Stimulated activated CD4-positive, alpha-beta T cell treated with anti-CD3 and anti-CD28 coated beads, Interleukin-4, amount 100 ng/mL, for 48 hours (primary cell): ENCODE data around the gene ADGRG4.
"Not testable (repeated sequence)": the region's sequence is repeated elsewhere in the genome, so short reads cannot be mapped to it uniquely, and the experiment has no call there.

ENCODE experiments used
- DNase-seq, 2 donors: peaks; one replicate each; pipeline ENCODE4 v3.0.0-alpha.2; 2020; ENCODE audit warnings: low read depth in 2 of 2

Gene ADGRG4, protein sequence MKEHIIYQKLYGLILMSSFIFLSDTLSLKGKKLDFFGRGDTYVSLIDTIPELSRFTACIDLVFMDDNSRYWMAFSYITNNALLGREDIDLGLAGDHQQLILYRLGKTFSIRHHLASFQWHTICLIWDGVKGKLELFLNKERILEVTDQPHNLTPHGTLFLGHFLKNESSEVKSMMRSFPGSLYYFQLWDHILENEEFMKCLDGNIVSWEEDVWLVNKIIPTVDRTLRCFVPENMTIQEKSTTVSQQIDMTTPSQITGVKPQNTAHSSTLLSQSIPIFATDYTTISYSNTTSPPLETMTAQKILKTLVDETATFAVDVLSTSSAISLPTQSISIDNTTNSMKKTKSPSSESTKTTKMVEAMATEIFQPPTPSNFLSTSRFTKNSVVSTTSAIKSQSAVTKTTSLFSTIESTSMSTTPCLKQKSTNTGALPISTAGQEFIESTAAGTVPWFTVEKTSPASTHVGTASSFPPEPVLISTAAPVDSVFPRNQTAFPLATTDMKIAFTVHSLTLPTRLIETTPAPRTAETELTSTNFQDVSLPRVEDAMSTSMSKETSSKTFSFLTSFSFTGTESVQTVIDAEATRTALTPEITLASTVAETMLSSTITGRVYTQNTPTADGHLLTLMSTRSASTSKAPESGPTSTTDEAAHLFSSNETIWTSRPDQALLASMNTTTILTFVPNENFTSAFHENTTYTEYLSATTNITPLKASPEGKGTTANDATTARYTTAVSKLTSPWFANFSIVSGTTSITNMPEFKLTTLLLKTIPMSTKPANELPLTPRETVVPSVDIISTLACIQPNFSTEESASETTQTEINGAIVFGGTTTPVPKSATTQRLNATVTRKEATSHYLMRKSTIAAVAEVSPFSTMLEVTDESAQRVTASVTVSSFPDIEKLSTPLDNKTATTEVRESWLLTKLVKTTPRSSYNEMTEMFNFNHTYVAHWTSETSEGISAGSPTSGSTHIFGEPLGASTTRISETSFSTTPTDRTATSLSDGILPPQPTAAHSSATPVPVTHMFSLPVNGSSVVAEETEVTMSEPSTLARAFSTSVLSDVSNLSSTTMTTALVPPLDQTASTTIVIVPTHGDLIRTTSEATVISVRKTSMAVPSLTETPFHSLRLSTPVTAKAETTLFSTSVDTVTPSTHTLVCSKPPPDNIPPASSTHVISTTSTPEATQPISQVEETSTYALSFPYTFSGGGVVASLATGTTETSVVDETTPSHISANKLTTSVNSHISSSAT (N-terminal part only)

DNA sequence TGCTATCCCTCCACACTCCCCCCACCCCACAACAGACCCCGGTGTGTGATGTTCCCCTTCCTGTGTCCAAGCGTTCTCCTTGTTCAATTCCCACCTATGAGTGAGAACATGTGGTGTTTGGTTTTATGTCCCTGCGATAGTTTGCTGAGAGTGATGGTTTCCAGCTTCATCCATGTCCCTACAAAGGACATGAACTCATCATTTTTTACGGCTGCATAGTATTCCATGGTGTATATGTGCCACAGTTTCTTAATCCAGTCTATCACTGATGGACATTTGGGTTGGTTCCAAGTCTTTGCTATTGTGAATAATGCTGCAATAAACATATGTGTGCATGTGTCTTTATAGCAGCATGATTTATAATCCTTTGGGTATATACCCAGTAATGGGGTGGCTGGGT is at the start of gene ADGRG4:
Gene ADGRG4, plus strand, starts transcription at position 243 of the 400 bp plus-strand sequence. CDS start 7,815 bp downstream, outside the sequence.
- DNase-seq = not testable (repeated sequence)

DNA sequence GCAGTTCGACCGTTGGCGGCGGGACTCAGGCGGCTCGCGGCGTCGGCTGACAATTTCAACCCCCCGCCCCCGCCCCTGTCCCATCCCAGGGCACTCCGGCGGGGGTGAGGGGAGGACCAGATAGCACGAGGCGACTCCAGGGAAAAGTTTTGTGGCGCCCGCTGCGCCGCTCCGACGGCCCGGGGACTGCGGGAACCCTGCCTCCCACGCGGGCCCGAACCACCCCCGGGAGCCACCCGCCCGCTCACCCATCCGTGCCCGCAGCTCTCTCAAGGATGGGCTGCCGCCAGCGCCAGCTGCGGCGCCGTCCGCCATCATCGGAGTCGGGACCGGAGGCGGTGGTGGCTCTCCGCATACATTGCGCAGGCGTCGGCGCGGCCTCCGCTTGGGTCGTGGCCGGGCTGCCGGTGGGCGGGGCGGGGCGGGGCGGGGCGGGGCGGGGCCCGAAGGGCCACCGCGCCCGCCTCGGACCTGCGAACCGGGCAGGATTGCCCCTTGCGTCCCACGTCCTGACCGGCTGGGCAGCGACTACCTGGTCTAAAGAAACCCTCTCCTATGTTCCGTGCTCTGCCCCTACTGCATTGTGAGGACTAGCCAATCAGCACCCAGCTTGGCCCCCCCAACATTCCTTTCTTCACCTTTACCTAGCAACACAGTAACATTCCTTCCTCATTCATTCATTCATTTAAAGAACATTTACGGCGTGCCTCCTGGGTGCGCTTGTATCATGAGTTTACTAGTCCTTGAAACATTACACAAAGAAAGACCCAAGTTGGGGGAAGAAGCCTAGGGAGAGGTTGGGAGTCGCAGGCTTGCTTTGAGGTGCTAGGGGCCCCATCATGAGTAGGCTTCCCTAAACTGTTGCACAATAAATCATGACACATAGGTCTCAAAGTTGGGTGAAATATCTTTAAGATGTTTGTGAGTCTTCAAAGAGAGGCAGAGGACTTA is 49.4 kb upstream of the ADGRG4 start, which contains the start of gene MAP7D3:
Gene MAP7D3, minus strand, starts transcription at position 360 of the 951 bp plus-strand sequence. Its CDS starts 42 bp downstream, at position 318.
- DNase-seq = peak; percentile 34 to 51

GRCh38 chrX:136255541-136255940 is 45.2 kb upstream of the ADGRG4 start:
- no peak for DNase-seq

GRCh38 chrX:136256026-136256425 is 44.7 kb upstream of the ADGRG4 start:
- DNase-seq = no peak

DNA sequence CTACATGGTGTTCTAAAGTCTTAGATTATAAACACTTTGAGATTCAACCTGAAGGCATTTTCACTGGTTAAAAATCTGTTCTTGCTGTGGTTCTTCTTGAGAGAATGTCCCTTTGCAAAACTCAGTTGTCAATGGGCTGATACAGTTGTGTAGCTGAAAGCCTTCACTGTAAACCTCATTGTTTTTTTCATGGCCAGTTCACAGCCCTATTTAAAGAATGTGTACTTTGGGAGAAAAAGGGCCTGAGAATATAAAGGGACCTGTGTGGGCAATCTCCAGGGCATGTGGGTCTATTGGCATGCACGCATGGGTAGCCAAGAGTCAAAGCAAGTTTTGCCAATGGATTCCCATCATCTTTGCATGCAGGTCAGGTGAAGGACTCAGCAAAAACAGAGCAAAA is 41.8 kb upstream of the ADGRG4 start:
- no peak for DNase-seq

DNA sequence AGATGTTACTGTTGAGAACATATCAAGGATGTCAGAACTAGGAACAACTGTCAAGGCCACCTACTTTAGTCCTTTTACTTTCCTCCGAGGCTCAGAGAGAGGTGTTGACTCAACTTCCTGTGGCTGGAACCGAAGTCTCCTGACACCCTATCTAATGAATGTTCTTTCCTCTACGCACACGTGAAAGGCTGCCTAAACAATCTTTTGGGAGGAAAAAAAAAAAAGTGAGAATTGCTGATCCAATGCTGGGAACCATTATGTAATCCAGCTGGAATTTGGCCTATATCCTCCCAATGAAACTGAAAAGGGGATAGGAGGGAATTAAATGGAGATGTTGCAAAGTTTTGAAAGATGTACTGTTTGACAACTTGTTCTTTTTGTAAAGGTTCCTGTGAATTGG is 41.2 kb upstream of the ADGRG4 start:
- DNase-seq = no peak

DNA sequence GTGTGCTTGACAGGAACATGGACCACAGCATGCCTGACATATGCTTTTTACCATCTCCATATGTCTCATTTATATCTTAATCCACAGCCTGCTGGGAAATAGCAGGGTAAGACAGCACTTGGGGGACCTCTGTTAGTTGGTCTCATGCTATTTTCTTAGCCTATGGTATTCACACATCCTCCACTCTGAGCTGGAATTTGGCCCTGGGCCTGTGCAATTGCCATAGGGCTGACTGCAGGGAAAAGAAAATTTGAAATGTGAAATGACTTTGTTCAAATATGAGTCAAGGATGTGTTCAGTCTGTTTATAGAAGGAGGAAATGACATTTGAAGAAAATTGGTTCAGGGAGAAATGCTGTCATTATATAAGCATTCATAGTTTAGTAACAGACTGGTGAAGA is 40.0 kb upstream of the ADGRG4 start:
- no peak for DNase-seq

DNA sequence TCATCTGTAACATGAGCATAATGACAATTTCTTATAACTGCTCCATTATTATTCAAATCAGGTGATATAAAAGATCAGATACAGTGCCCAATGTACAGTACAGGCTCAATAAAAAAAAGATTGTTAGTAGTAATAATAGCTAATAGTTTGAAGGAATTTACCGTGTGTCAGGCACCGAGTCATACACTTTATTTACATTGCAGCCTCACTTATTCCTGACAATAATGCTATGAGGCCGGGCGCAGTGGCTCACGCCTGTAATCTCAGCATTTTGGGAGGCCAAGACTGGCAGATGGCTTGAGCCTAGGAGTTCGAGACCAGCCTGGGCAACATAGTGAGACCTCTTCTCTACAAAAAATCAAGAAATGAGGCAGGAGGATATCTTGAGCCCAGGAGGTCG is 39.4 kb upstream of the ADGRG4 start:
- no peak for DNase-seq

DNA sequence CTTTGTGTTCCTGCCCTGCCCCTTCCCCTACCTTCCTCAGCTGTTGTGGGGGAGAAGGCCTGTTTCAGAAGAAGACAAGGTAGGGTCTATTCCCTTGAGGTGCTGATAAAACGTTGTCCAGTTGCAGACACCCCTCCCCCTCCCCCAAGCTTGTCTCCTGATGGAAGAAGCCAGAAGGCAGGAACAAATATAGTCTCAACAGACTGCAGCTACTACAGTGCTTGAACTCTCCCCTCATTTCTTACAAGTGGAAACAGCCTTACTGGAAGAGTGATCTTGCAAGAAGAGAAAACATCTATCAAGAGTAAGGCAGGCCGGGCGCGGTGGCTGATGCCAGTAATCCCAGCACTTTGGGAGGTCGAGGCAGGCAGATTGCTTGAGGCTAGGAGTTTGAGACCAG is 38.5 kb upstream of the ADGRG4 start:
- no peak for DNase-seq

DNA sequence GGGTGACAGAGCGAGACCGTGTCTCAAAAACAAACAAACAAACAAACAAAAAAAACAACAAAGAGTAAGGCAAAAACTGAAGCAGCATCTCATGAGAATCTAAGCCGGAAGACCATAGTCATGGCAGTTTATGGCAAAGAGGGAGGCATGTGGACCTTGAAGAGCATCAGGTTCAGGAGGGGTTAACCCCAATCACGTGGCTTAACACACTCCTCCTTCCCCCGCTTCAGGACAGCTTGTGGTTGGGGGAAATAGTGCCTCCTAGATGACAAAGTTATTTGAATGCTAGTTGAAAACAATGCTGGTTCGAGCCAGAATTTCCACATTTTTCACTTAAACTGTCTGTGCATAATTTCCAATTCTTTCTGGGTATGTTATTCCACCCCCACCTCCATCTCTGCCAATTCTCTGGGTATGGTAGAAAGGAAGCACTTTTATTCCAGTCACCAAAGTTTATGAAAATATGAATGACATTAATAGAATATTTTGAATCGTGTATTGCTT is 37.9 kb upstream of the ADGRG4 start:
- no peak for DNase-seq

DNA sequence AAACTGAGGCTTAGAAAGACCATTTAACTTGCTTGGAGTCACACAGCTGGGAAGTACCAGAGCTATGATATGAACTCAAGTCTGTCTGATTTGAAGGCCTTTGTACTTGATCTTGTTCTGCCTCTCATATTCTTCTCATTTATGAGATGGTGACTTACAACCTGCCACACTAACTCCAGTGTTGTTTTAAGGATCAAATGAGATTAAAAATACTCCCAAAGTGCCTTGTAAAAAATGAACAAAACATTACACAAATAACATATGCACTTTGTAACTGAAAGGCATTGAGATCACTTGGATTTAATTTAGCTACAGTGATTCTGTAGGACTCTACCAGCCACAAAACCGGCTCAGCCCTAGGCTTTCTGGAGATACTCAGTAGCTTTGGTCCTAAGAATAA is 33.9 kb upstream of the ADGRG4 start:
- DNase-seq = no peak

GRCh38 chrX:136268051-136269048 is 32.4 kb upstream of the ADGRG4 start:
- DNase-seq = peak; percentile 27 to 29

DNA sequence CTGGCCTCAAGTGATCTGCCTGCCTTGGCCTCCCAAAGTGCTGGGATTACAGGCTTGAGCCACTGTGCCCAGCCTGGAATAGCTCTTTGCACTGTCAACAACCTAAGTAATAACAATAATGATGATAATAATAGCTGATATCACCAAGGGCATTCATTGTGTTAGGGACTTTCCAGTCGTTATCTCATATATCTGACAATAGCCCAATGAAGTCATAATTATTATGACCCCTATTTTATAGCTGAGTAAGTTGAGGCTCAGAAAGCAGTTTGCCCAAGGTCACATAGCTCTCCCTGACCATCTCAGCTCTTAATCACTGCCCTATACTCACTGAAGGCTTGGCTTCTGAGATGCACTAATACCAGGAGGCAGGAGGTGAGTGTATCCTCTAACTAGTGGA is 30.8 kb upstream of the ADGRG4 start:
- no peak for DNase-seq

DNA sequence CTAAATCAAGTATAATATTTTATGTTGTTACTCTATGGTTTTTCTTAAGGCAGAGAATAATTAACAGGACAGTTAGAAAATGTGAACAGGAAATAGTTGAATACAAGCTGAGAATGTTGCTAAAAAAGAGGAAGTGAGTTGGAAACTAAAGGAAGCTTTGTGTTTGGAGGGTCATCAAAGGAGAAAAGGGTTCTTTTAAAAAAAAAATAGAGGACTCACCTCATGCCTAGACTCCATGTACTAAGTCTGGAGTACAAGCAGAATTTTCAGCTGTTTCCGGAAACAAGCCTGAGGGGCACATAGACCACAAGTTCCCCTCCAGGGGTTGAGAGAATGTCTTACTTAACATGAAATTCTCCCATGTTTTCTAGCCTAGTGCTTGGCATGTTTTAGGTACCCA is 29.5 kb upstream of the ADGRG4 start:
- no peak for DNase-seq

DNA sequence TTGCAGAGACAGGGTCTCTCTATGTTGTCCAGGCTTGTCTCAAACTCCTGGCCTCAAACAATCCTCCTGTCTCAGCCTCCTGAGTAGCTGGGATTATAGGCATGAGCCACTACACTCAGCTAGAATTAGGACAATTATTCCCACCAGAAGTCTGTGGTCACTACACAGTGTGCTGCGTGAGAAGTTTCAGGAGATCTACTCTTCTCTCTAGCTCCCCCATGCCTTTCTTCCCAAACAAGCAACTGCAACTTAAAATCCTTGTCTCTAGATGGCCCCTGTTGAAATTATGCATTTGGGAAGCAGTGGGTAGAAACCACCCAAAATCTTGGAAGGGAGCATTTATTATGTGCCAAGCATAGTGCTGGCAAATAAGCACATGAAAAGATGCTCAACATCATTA is 28.4 kb upstream of the ADGRG4 start:
- no peak for DNase-seq

DNA sequence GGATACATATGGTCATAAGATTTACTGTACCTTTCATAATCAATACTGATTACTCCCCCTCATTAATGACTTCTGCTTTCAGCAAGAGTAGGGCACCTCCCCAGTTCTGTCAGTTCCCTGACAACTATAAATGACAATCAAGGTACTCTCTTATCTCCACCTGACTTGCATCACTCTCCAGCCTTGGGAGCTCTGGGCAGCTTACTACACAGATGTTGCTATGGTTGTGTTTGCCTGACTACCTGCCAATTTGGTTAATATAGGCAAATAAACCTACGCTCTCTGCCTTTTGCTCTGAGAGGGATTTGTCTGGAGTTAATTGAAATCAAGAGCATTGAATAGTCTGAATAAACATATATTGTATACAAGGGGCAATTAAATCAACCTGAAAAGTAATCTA is 26.8 kb upstream of the ADGRG4 start:
- no peak for DNase-seq

DNA sequence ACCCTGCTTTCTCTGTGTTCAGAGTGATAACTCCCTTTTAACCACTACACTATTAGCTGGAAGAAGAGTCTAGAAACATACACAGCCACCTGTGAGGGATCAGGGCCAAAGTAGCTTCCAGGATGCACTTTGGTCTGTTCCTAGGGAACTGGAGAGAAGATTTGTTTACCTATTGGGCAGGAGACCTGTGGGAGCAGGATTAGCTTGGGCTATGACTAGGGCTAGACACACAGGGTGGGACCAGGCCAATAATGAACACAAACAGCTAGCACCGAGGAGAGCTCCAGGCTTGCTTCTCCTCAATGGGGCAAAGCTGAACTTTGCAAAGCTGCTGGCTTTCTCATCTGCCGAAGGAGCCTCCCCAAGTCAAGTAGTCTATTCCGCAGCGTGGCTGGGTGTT is 25.2 kb upstream of the ADGRG4 start:
- no peak for DNase-seq

DNA sequence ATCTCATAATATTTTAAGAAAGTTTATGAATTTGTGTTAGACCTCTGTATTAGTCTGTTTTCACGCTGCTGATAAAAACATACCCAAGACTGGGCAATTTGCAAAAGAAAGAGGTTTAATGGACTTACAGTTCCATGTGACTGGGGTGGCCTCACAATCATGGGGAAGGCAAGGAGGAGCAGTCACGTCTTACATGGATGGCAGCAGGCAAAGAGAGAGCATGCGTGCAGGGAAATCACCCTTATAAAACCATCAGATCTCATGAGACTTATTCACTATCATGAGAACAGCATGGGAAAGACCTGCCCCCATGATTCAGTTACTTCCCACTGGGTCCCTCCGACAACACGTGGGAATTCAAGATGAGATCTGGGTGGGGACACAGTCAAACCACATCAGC is 14.4 kb upstream of the ADGRG4 start:
- not testable (repeated sequence) for DNase-seq

DNA sequence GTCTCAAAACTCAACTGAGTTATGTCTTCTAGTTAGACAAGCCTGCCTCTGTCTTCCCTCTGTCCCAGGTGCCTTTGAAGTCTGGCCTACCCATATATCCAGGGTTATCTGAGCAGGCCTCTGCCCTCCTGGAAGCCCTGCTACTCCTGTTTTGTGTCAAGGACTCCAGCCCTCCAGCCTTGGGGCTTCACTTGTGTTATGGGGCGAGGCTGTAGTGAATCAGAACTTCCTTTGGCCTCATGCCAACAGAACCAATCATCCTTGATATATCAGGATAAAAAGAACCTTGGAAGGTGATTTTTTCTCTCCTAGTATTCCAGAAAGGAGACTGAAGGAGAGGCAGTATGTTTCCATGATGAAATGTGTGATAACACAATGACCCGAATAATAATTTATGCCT is 8.9 kb upstream of the ADGRG4 start:
- no peak for DNase-seq
